Tibial artery (tissue), 4 donors: Measurements from ENCODE around the gene DLL1.

Source experiments
- DNase-seq, 2 donors: peaks; one replicate each; pipeline ENCODE4 v3.0.0-alpha.2; 2019
- H3K27ac ChIP-seq, 2 donors: fragments of 200-600 bp; sonication (generic) in 1 of 2; 1 replicate in 1 of 2; 2 replicates in 1 of 2; pipeline ENCODE4 v1.5.1; 2018 to 2019; ENCODE audit warnings: mild to moderate bottlenecking in 1 of 2
- H3K27me3 ChIP-seq, 2 donors: fragments of 200-600 bp; sonication (generic) in 1 of 2; one replicate each; pipeline versions ENCODE4 v1.5.1 to v1.6.0; 2016 to 2019
- H3K36me3 ChIP-seq, 3 donors: fragments of 200-600 bp; sonication (generic) in 2 of 3; one replicate each; pipeline ENCODE4 v1.5.1; 2016 to 2019; ENCODE audit warnings: mild to moderate bottlenecking in 2 of 3
- H3K4me1 ChIP-seq, 4 donors: fragments of 200-600 bp; sonication (generic) in 2 of 4; 1 replicate in 3 of 4; 2 replicates in 1 of 4; pipeline ENCODE4 v1.5.1; 2016 to 2019
- H3K4me3 ChIP-seq, 2 donors: fragments of 200-600 bp; sonication (generic) in 1 of 2; 1 replicate in 1 of 2; 2 replicates in 1 of 2; pipeline ENCODE4 v1.5.1; 2018 to 2019; ENCODE audit warnings: mild to moderate bottlenecking in 2 of 2
- H3K9me3 ChIP-seq, 3 donors: fragments of 200-600 bp; sonication (generic) in 1 of 3; one replicate each; pipeline ENCODE4 v1.5.1; 2016 to 2019
- CTCF ChIP-seq, 2 experiments: fragments of 200-600 bp in 1 of 2; fragments of 450-650 bp in 1 of 2; IDR thresholded peaks; one replicate each; pipeline ENCODE4 v1.5.1; 2017 to 2019; ENCODE audit warnings: antibody characterized with exemption in 2 of 2, mild to moderate bottlenecking in 1 of 2, moderate library complexity in 1 of 2
- intact Hi-C: fragments of 100-400 bp; cut with DNase I; formaldehyde crosslinking; loops from one replicate; pipeline ENCODE4 v1.15.0; 2023; ENCODE audit warnings: low total_unique reads

The DLL1 gene

GRCh38 chr6:170273191-170273590, 17.7 kb downstream of the DLL1 start:
- Histone ChIP-seq H3K27me3 (no peaks in the 10 kb centered on the region), H3K36me3 (no peaks in the 10 kb centered on the region), H3K4me1 (peaks cover 0 to 16% (median 10%) of the 10 kb centered on the region in 4 donors), H3K4me3 (no peak overlapping the region), H3K27ac (no peak overlapping the region), H3K9me3 (no peaks in the 10 kb centered on the region)
- DNase-seq = no peak
- intact Hi-C loops = no loop called here
- TF ChIP-seq CTCF (IDR thresholded peaks at IDR 0.05) = no peak

- intact Hi-C loops = no loop called here
- no peak for TF ChIP-seq CTCF (IDR thresholded peaks at IDR 0.05)
- H3K4me3 ChIP-seq = peak overlapping the region in 1 of 2 donors; percentile 26
- no peak for DNase-seq
- no peak overlapping the region for H3K27ac ChIP-seq
- H3K27me3 ChIP-seq = no peaks in the 10 kb centered on the region
- peaks cover 0 to 16% (median 10%) of the 10 kb centered on the region in 4 donors for H3K4me1 ChIP-seq
- H3K9me3 ChIP-seq = no peaks in the 10 kb centered on the region
- H3K36me3 ChIP-seq = no peaks in the 10 kb centered on the region
These were observed 18.4 kb downstream of the DLL1 start for GRCh38 chr6:170272341-170273065.

- no peak for DNase-seq
- no peak for TF ChIP-seq CTCF (IDR thresholded peaks at IDR 0.05)
- H3K4me3 ChIP-seq = peak overlapping the region in 1 of 2 donors; percentile 26
- intact Hi-C loops = no loop called here
- peaks cover 0 to 12% (median 8%) of the 10 kb centered on the region in 4 donors for H3K4me1 ChIP-seq
- H3K36me3 ChIP-seq = no peaks in the 10 kb centered on the region
- no peaks in the 10 kb centered on the region for H3K9me3 ChIP-seq
- no peaks in the 10 kb centered on the region for H3K27me3 ChIP-seq
- no peak overlapping the region for H3K27ac ChIP-seq
These were observed 19.0 kb downstream of the DLL1 start for GRCh38 chr6:170271771-170272314.

GRCh38 chr6:170270984-170271593, 19.8 kb downstream of the DLL1 start:
- no peak overlapping the region for H3K27ac ChIP-seq
- H3K4me3 ChIP-seq = no peak overlapping the region
- no peaks in the 10 kb centered on the region for H3K9me3 ChIP-seq
- H3K36me3 ChIP-seq = no peaks in the 10 kb centered on the region
- intact Hi-C loops = no loop called here
- DNase-seq = no peak
- H3K27me3 ChIP-seq = no peaks in the 10 kb centered on the region
- TF ChIP-seq CTCF (IDR thresholded peaks at IDR 0.05) = no peak
- H3K4me1 ChIP-seq = peaks cover 0 to 5% (median 3%) of the 10 kb centered on the region in 4 donors

DNA sequence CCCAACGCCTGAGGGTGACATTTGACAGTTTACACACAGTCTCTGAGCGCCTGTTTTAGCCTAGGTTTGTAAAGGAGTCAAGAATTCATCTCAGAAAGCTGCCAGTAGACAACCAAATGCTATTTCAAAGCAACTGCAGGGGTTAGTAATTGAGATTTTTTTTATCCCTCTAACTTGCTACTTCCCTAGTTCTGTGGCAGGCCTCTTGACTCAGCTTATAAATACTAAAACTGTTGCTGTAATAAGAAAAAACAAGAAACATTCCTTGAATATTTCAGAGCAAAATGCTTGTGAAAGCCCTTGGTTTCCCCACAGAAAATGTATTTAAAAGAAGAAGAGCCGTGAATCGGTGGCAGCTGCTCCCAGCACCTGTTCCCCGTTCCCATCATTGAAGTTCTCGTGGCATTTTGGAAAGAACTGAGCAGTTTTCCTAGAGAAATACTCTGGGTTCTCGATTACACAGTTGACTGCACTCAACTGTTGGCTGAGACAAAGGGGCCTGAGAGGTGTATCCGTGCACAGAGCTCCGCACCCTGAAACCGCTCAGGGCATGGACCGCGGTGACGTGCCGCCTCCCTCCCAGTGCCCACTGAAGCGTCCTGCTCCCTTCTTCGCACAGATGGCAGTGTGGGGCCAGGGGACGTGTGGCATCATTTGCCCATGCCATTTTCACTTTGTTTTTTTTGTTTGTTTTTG, 20.9 kb downstream of the DLL1 start:
- H3K27me3 ChIP-seq = no peaks in the 10 kb centered on the region
- TF ChIP-seq CTCF (IDR thresholded peaks at IDR 0.05) = no peak
- no peaks in the 10 kb centered on the region for H3K9me3 ChIP-seq
- no peaks in the 10 kb centered on the region for H3K4me1 ChIP-seq
- intact Hi-C loops = no loop called here
- H3K27ac ChIP-seq = no peak overlapping the region
- H3K36me3 ChIP-seq = no peaks in the 10 kb centered on the region
- DNase-seq = no peak
- H3K4me3 ChIP-seq = no peak overlapping the region
